Mesenchymal stem cell (in vitro differentiated cells and primary cell): ENCODE data around the gene ADAMTS19.
"Not testable (repeated sequence)": the region's sequence is repeated elsewhere in the genome, so short reads cannot be mapped to it uniquely, and the experiment has no call there.

Experiments used
- DNase-seq: peaks from one replicate; pipeline ENCODE4 v3.0.0-alpha.2; 2013
- H2AFZ ChIP-seq: one replicate; pipeline ENCODE4 v1.6.1; 2013; ENCODE audit warnings: low read depth, mild to moderate bottlenecking, control low read depth, inconsistent platforms, low read length, moderate library complexity
- H2AK5ac ChIP-seq: 2 replicates; pipeline ENCODE4 v1.6.1; 2013; ENCODE audit warnings: low read length, moderate library complexity, mild to moderate bottlenecking, inconsistent platforms; ENCODE audit not compliant: severe bottlenecking
- H2BK120ac ChIP-seq: one replicate; pipeline ENCODE4 v1.6.1; 2013; ENCODE audit warnings: low read depth, mild to moderate bottlenecking, inconsistent platforms, low read length, moderate library complexity
- H2BK12ac ChIP-seq, 2 experiments: one replicate each; pipeline ENCODE4 v1.6.1; 2013; ENCODE audit warnings: inconsistent platforms in 2 of 2, low read length in 2 of 2, mild to moderate bottlenecking in 2 of 2, moderate library complexity in 2 of 2, control low read depth in 1 of 2
- H2BK15ac ChIP-seq: one replicate; pipeline ENCODE4 v1.6.1; 2013; ENCODE audit warnings: mild to moderate bottlenecking, low read depth, inconsistent platforms; ENCODE audit not compliant: poor library complexity, severe bottlenecking
- H2BK5ac ChIP-seq: 2 replicates; pipeline ENCODE4 v1.6.1; 2013; ENCODE audit warnings: low read depth, mild to moderate bottlenecking, low read length, control low read depth, inconsistent platforms; ENCODE audit not compliant: poor library complexity, severe bottlenecking
- H3K14ac ChIP-seq, 2 experiments: one replicate each; pipeline ENCODE4 v1.6.1; 2013; ENCODE audit warnings: inconsistent platforms in 2 of 2, low read length in 2 of 2, control low read depth in 1 of 2, mild to moderate bottlenecking in 1 of 2, moderate library complexity in 1 of 2
- H3K18ac ChIP-seq, 2 experiments: one replicate each; pipeline ENCODE4 v1.6.1; 2013; ENCODE audit warnings: inconsistent platforms in 2 of 2, low read length in 2 of 2, control low read depth in 1 of 2, low read depth in 1 of 2, mild to moderate bottlenecking in 1 of 2
- H3K23ac ChIP-seq, 2 experiments: one replicate each; pipeline ENCODE4 v1.6.1; 2013; ENCODE audit warnings: inconsistent platforms in 2 of 2, low read length in 2 of 2, mild to moderate bottlenecking in 2 of 2, moderate library complexity in 2 of 2, control low read depth in 1 of 2
- H3K27ac ChIP-seq: 2 replicates; pipeline ENCODE4 v1.5.1; 2013; ENCODE audit warnings: mild to moderate bottlenecking, moderate library complexity, low read length, control low read depth, inconsistent platforms; ENCODE audit not compliant: poor library complexity, severe bottlenecking
- H3K27me3 ChIP-seq, 2 experiments: 2 replicates each; pipeline versions ENCODE4 v1.6.1 to v1.7.0; 2013; ENCODE audit warnings: low read length in 2 of 2, mild to moderate bottlenecking in 2 of 2, moderate library complexity in 2 of 2, control low read depth in 1 of 2, inconsistent platforms in 1 of 2; ENCODE audit not compliant: control insufficient read depth in 1 of 2, insufficient read depth in 1 of 2
- H3K36me3 ChIP-seq, 2 experiments: 2 replicates each; pipeline versions ENCODE4 v1.6.1 to v1.7.0; 2013; ENCODE audit warnings: low read length in 2 of 2, control low read depth in 1 of 2, inconsistent platforms in 1 of 2, low read depth in 1 of 2, mild to moderate bottlenecking in 1 of 2; ENCODE audit not compliant: insufficient read depth in 2 of 2, control insufficient read depth in 1 of 2
- H3K4ac ChIP-seq, 2 experiments: one replicate each; pipeline ENCODE4 v1.6.1; 2013; ENCODE audit warnings: inconsistent platforms in 2 of 2, low read length in 2 of 2, mild to moderate bottlenecking in 2 of 2, moderate library complexity in 2 of 2, control low read depth in 1 of 2, low read depth in 1 of 2
- H3K4me1 ChIP-seq: 2 replicates; pipeline ENCODE4 v1.6.1; 2013; ENCODE audit warnings: low read depth, low read length, control low read depth; ENCODE audit not compliant: control insufficient read depth, insufficient read depth
- H3K4me2 ChIP-seq: 2 replicates; pipeline ENCODE4 v1.6.1; 2013; ENCODE audit warnings: low read length, mild to moderate bottlenecking, inconsistent platforms; ENCODE audit not compliant: poor library complexity, severe bottlenecking
- H3K4me3 ChIP-seq, 2 experiments: 2 replicates each; pipeline versions ENCODE4 v1.5.1 to v1.7.0; 2013; ENCODE audit warnings: low read length in 2 of 2, mild to moderate bottlenecking in 2 of 2, control low read depth in 1 of 2, low read depth in 1 of 2; ENCODE audit not compliant: insufficient read depth in 1 of 2
- H3K79me1 ChIP-seq: replicated peaks from 2 replicates; pipeline ENCODE4 v1.6.1; 2013; ENCODE audit warnings: mild to moderate bottlenecking, control low read depth, low read length, inconsistent platforms; ENCODE audit not compliant: poor library complexity, severe bottlenecking
- H3K9ac ChIP-seq: 2 replicates; pipeline ENCODE4 v1.7.0; 2013; ENCODE audit warnings: mild to moderate bottlenecking, low read length, moderate library complexity
- H3K9me3 ChIP-seq: 2 replicates; pipeline ENCODE4 v1.7.0; 2013; ENCODE audit warnings: mild to moderate bottlenecking, low read length; ENCODE audit not compliant: control insufficient read depth
- H4K8ac ChIP-seq: one replicate; pipeline ENCODE4 v1.6.1; 2013; ENCODE audit warnings: inconsistent platforms, mild to moderate bottlenecking, low read length, moderate library complexity
- H4K91ac ChIP-seq: one replicate; pipeline ENCODE4 v1.6.1; 2013; ENCODE audit warnings: mild to moderate bottlenecking, low read length, inconsistent platforms
- WGBS: methylation state at CpG from one replicate; pipeline ENCODE4 v1.1.7; 2013; ENCODE audit warnings: mixed read lengths; 5-methylcytosine and 5-hydroxymethylcytosine counted together

ADAMTS19 gene

GRCh38 chr5:129563585-129563984 lies 103.5 kb downstream of the ADAMTS19 start:
- Histone ChIP-seq H2BK5ac (no peak overlapping the region), H2AK5ac (no peak overlapping the region), H3K4me3 (no peak overlapping the region), H2AFZ (no peak overlapping the region), H3K4ac (no peak overlapping the region), H3K23ac (no peak overlapping the region), H3K9me3 (no peaks in the 10 kb centered on the region), H3K9ac (no peak overlapping the region), H3K4me2 (no peak overlapping the region), H4K8ac (no peak overlapping the region), H2BK15ac (no peak overlapping the region), H3K4me1 (no peaks in the 10 kb centered on the region), H3K18ac (no peak overlapping the region), H3K27ac (no peak overlapping the region), H2BK120ac (no peak overlapping the region), H3K14ac (no peak overlapping the region), H3K27me3 (no peaks in the 10 kb centered on the region), H3K36me3 (no peaks in the 10 kb centered on the region), H3K79me1 (no peaks in the 10 kb centered on the region), H2BK12ac (no peak overlapping the region), H4K91ac (no peak overlapping the region)
- no peak for DNase-seq
- over 99% methylated on average over 3 of the region's 3 CpGs for WGBS

GRCh38 chr5:129569295-129569694 lies 109.2 kb downstream of the ADAMTS19 start:
- no peaks in the 10 kb centered on the region for H3K27me3 ChIP-seq
- H3K4me3 ChIP-seq, result no peak overlapping the region
- no peak overlapping the region for H2AK5ac ChIP-seq
- no peaks in the 10 kb centered on the region for H3K36me3 ChIP-seq
- no peak overlapping the region for H3K23ac ChIP-seq
- no peak overlapping the region for H2AFZ ChIP-seq
- no peak overlapping the region for H3K14ac ChIP-seq
- no peak overlapping the region for H4K8ac ChIP-seq
- no peak overlapping the region for H4K91ac ChIP-seq
- H3K27ac ChIP-seq, result no peak overlapping the region
- H3K4me2 ChIP-seq, result no peak overlapping the region
- H3K4me1 ChIP-seq, result no peaks in the 10 kb centered on the region
- no peak overlapping the region for H2BK120ac ChIP-seq
- no peak overlapping the region for H2BK12ac ChIP-seq
- no peak overlapping the region for H2BK5ac ChIP-seq
- no peaks in the 10 kb centered on the region for H3K79me1 ChIP-seq
- no peak overlapping the region for H2BK15ac ChIP-seq
- no peak overlapping the region for H3K4ac ChIP-seq
- no peak overlapping the region for H3K18ac ChIP-seq
- 92% methylated on average over 1 of the region's 1 CpG for WGBS
- no peak overlapping the region for H3K9ac ChIP-seq
- no peak for DNase-seq
- H3K9me3 ChIP-seq, result no peaks in the 10 kb centered on the region

- WGBS, result 82% methylated on average over 1 of the region's 2 CpGs
- Histone ChIP-seq H2BK12ac (no peak overlapping the region), H3K23ac (no peak overlapping the region), H3K4ac (no peak overlapping the region), H3K27ac (no peak overlapping the region), H2BK15ac (no peak overlapping the region), H2AK5ac (no peak overlapping the region), H3K79me1 (no peaks in the 10 kb centered on the region), H3K9me3 (no peaks in the 10 kb centered on the region), H3K18ac (no peak overlapping the region), H2BK120ac (no peak overlapping the region), H2BK5ac (no peak overlapping the region), H4K8ac (no peak overlapping the region), H3K4me1 (no peaks in the 10 kb centered on the region), H3K27me3 (no peaks in the 10 kb centered on the region), H3K4me3 (no peak overlapping the region), H3K14ac (no peak overlapping the region), H4K91ac (no peak overlapping the region), H3K4me2 (no peak overlapping the region), H3K9ac (no peak overlapping the region), H2AFZ (no peak overlapping the region), H3K36me3 (no peaks in the 10 kb centered on the region)
- DNase-seq, result no peak
Measured at GRCh38 chr5:129572060-129572459, 112.0 kb downstream of the ADAMTS19 start.

- not testable (repeated sequence) for H3K4me2 ChIP-seq, H2BK15ac ChIP-seq, H3K4me3 ChIP-seq, H3K23ac ChIP-seq, H4K8ac ChIP-seq, H3K9me3 ChIP-seq, H3K14ac ChIP-seq, H2BK5ac ChIP-seq, H3K36me3 ChIP-seq, H2AFZ ChIP-seq, H2AK5ac ChIP-seq, H3K27ac ChIP-seq, DNase-seq, H3K9ac ChIP-seq, H3K27me3 ChIP-seq, H3K18ac ChIP-seq, H3K4me1 ChIP-seq, H3K79me1 ChIP-seq, H3K4ac ChIP-seq, H2BK12ac ChIP-seq, H2BK120ac ChIP-seq, H4K91ac ChIP-seq
- 49% methylated on average over 3 of the region's 4 CpGs for WGBS
Measured at GRCh38 chr5:129584496-129584895, 124.4 kb downstream of the ADAMTS19 start.
